Hair follicular keratinocyte (primary cell): Measurements from ENCODE around the gene SLC30A4. TPM values are rescaled to one million over a fixed set of nuclear protein-coding genes. Genes with fewer than 3 reads are reported as not detected.

Experiments
- total RNA-seq: library from RNA; depleted of rRNA; stranded (reverse); fragments of >200 nt; gene quantifications from 2 replicates; pipeline ENCODE4 v1.2.3, GENCODE V29; 2015

SLC30A4 gene
- total RNA-seq: 1.7 and 4.0 TPM in 2 replicates

GRCh38 chr15:45522328-45523165 lies at the start of gene SLC30A4:
TSS of gene SLC30A4 (minus strand) at chr15:45522755. CDS start at chr15:45522354, 401 bp downstream.

Other genes starting within 250 kb of the SLC30A4 start
- 0.61 TPM in 1 of 2 replicates, not detected in the other for gene GATM, start 144.2 kb downstream of the SLC30A4 start, total RNA-seq
- gene BLOC1S6, start 64.6 kb upstream of the SLC30A4 start, total RNA-seq: 28.6 and 33.6 TPM in 2 replicates
- gene SQOR, start 112.3 kb upstream of the SLC30A4 start, total RNA-seq: 159 and 198 TPM in 2 replicates